H1 (cell line): ENCODE measurements around the gene APOBEC3C. TPM values are rescaled to one million over a fixed set of nuclear protein-coding genes. Genes with fewer than 3 reads are reported as not detected.

Source experiments
- CTCF ChIA-PET: fragments of 300-600 bp; sonication (Branson Sonifier 250); formaldehyde crosslinking; loops from one replicate; lab custom pipeline; 2021; ENCODE audit not compliant: partially characterized antibody; lab: Charles Lee
- POLR2A ChIA-PET: fragments of 300-600 bp; sonication (Branson Sonifier 250); formaldehyde crosslinking; loops from one replicate; lab custom pipeline; 2021; ENCODE audit warnings: inconsistent platforms; ENCODE audit not compliant: partially characterized antibody; lab: Charles Lee
- DNase-seq, 2 experiments: peaks; one replicate each; pipeline versions ENCODE4 v3.0.0 to v3.0.0-alpha.2; 2010 to 2022; ENCODE audit warnings: low spot score in 2 of 2, low read depth in 1 of 2, mixed read lengths in 1 of 2
- FAIRE-seq: peaks from 2 replicates; lab custom pipeline; 2011; peaks lifted over from hg19 to GRCh38; lab: Jason Lieb, UNC
- H2AFZ ChIP-seq: 2 replicates; pipeline ENCODE4 v1.8.1; 2012; ENCODE audit warnings: low read length, inconsistent platforms
- H2AK5ac ChIP-seq: 2 replicates; pipeline ENCODE4 v1.6.1; 2013; ENCODE audit warnings: low read depth, low read length
- H2BK120ac ChIP-seq: replicated peaks from 2 replicates; pipeline ENCODE3; 2013; ENCODE audit warnings: low read depth, low read length, inconsistent platforms
- H2BK12ac ChIP-seq: 2 replicates; pipeline ENCODE4 v1.6.1; 2013; ENCODE audit warnings: low read depth, low read length
- H2BK15ac ChIP-seq: 2 replicates; pipeline ENCODE4 v1.6.1; 2013; ENCODE audit warnings: low read length
- H2BK20ac ChIP-seq: 2 replicates; pipeline ENCODE4 v1.6.1; 2013; ENCODE audit warnings: low read length
- H2BK5ac ChIP-seq: 2 replicates; pipeline ENCODE4 v1.6.1; 2013; ENCODE audit warnings: low read depth, low read length
- H3K14ac ChIP-seq: 2 replicates; pipeline ENCODE4 v1.6.1; 2013; ENCODE audit warnings: inconsistent platforms; ENCODE audit not compliant: insufficient read length
- H3K18ac ChIP-seq: 2 replicates; pipeline ENCODE4 v1.6.1; 2013; ENCODE audit warnings: low read length; ENCODE audit errors: extremely low read depth
- H3K23ac ChIP-seq: 2 replicates; pipeline ENCODE4 v1.6.1; 2013; ENCODE audit warnings: inconsistent platforms; ENCODE audit not compliant: insufficient read length
- H3K23me2 ChIP-seq: 2 replicates; pipeline ENCODE4 v1.6.1; 2013; ENCODE audit warnings: low read depth, low read length
- H3K27ac ChIP-seq: 2 replicates; pipeline ENCODE4 v1.6.1; 2011; ENCODE audit warnings: low read depth, low read length, inconsistent platforms
- H3K27me3 ChIP-seq, 4 experiments: replicated peaks in 1 of 4; 1 replicate in 1 of 4; 2 replicates in 3 of 4; pipeline versions ENCODE4 v1.6.1 to v1.8.1; 2011 to 2013; ENCODE audit warnings: low read length in 3 of 4, mild to moderate bottlenecking in 3 of 4, inconsistent platforms in 2 of 4, mixed read lengths in 2 of 4, moderate library complexity in 1 of 4; ENCODE audit not compliant: control insufficient read depth in 3 of 4, insufficient read depth in 3 of 4; ENCODE audit errors: extremely low read depth in 1 of 4
- H3K36me3 ChIP-seq, 4 experiments: 2 replicates each; pipeline versions ENCODE4 v1.6.1 to v1.8.1; 2011 to 2013; ENCODE audit warnings: mild to moderate bottlenecking in 4 of 4, low read length in 3 of 4, moderate library complexity in 2 of 4, control low read depth in 1 of 4, inconsistent platforms in 1 of 4; ENCODE audit not compliant: insufficient read depth in 4 of 4, control insufficient read depth in 2 of 4
- H3K4ac ChIP-seq: replicated peaks from 2 replicates; pipeline ENCODE3; 2013; ENCODE audit warnings: low read length, low read depth, mixed read lengths, inconsistent platforms; ENCODE audit not compliant: insufficient read length
- H3K4me1 ChIP-seq, 4 experiments: replicated peaks in 1 of 4; 1 replicate in 1 of 4; 2 replicates in 3 of 4; pipeline versions ENCODE4 v1.6.1 to v1.8.1; 2011 to 2013; ENCODE audit warnings: low read length in 3 of 4, inconsistent platforms in 2 of 4, mixed read lengths in 1 of 4; ENCODE audit not compliant: insufficient read depth in 4 of 4, control insufficient read depth in 3 of 4
- H3K4me2 ChIP-seq, 2 experiments: 2 replicates each; pipeline versions ENCODE4 v1.6.1 to v1.8.1; 2011 to 2013; ENCODE audit warnings: low read depth in 2 of 2, low read length in 2 of 2, control low read depth in 1 of 2, inconsistent platforms in 1 of 2, mild to moderate bottlenecking in 1 of 2; ENCODE audit not compliant: insufficient read depth in 1 of 2
- H3K4me3 ChIP-seq, 4 experiments: fragments of 200-600, 300-600 bp in 1 of 4; sonication (generic), shearing (Covaris generic), sonication (Bioruptor Twin) in 1 of 4; 2 replicates each; pipeline versions ENCODE4 v1.5.1 to v1.8.1; 2011 to 2016; ENCODE audit warnings: low read length in 4 of 4, low read depth in 3 of 4, control low read depth in 2 of 4, inconsistent platforms in 2 of 4, mild to moderate bottlenecking in 2 of 4, mixed read lengths in 1 of 4, moderate library complexity in 1 of 4; ENCODE audit not compliant: insufficient read depth in 2 of 4; ENCODE audit errors: extremely low read depth in 1 of 4
- H3K56ac ChIP-seq: replicated peaks from 2 replicates; pipeline ENCODE3; 2013; ENCODE audit warnings: low read depth, mild to moderate bottlenecking, mixed read lengths, low read length, inconsistent platforms; ENCODE audit not compliant: insufficient read length
- H3K79me1 ChIP-seq: 2 replicates; pipeline ENCODE4 v1.6.1; 2013; ENCODE audit warnings: low read depth, low read length, control low read depth
- H3K79me2 ChIP-seq, 2 experiments: 2 replicates each; pipeline versions ENCODE4 v1.6.1 to v1.8.1; 2012 to 2013; ENCODE audit warnings: low read length in 2 of 2, mild to moderate bottlenecking in 2 of 2, inconsistent platforms in 1 of 2; ENCODE audit not compliant: insufficient read depth in 2 of 2, control insufficient read depth in 1 of 2
- H3K9ac ChIP-seq, 4 experiments: replicated peaks in 1 of 4; 1 replicate in 1 of 4; 2 replicates in 3 of 4; pipeline versions ENCODE4 v1.6.1 to v1.8.1; 2011 to 2013; ENCODE audit warnings: low read depth in 3 of 4, low read length in 3 of 4, control low read depth in 2 of 4, mild to moderate bottlenecking in 2 of 4, moderate library complexity in 2 of 4, inconsistent platforms in 1 of 4; ENCODE audit errors: extremely low read depth in 1 of 4
- H3K9me3 ChIP-seq, 2 experiments: 2 replicates each; pipeline versions ENCODE4 v1.6.1 to v1.8.1; 2012 to 2013; ENCODE audit warnings: mild to moderate bottlenecking in 2 of 2, moderate library complexity in 2 of 2, control low read depth in 1 of 2, inconsistent platforms in 1 of 2, low read depth in 1 of 2, low read length in 1 of 2, mixed read lengths in 1 of 2; ENCODE audit not compliant: insufficient read depth in 2 of 2
- H4K20me1 ChIP-seq, 2 experiments: replicated peaks in 1 of 2; 2 replicates each; pipeline versions ENCODE3 to v1.8.1; 2011 to 2013; ENCODE audit warnings: inconsistent platforms in 2 of 2, low read length in 2 of 2, mild to moderate bottlenecking in 1 of 2; ENCODE audit not compliant: insufficient read depth in 2 of 2, control insufficient read depth in 1 of 2
- H4K5ac ChIP-seq: 2 replicates; pipeline ENCODE4 v1.6.1; 2013; ENCODE audit warnings: low read length, low read depth, mixed read lengths, inconsistent platforms; ENCODE audit not compliant: insufficient read length
- H4K8ac ChIP-seq: 2 replicates; pipeline ENCODE4 v1.8.0; 2013; ENCODE audit warnings: mild to moderate bottlenecking, moderate library complexity, low read length, inconsistent platforms; ENCODE audit not compliant: insufficient read depth; ENCODE audit errors: extremely low read depth
- H4K91ac ChIP-seq: replicated peaks from 2 replicates; pipeline ENCODE3; 2013; ENCODE audit warnings: low read length, mixed read lengths, inconsistent platforms; ENCODE audit not compliant: insufficient read length
- ATF2 ChIP-seq: IDR thresholded peaks from 2 replicates; pipeline ENCODE4 v1.6.1; 2012; ENCODE audit warnings: low read length, inconsistent platforms
- EGR1 ChIP-seq: IDR thresholded peaks from 2 replicates; pipeline ENCODE4 v1.6.1; 2011; ENCODE audit warnings: low read depth, low read length, borderline replicate concordance
- EZH2 ChIP-seq: fragments of 200-600 bp; sonication (generic); IDR thresholded peaks from 2 replicates; pipeline ENCODE4 v1.7.1; 2012; ENCODE audit warnings: low read depth, mild to moderate bottlenecking, moderate library complexity, low read length, inconsistent platforms; ENCODE audit not compliant: severe bottlenecking
- FOSL1 ChIP-seq: IDR thresholded peaks from 2 replicates; pipeline ENCODE4 v1.6.1; 2011; ENCODE audit warnings: mild to moderate bottlenecking, low read depth, low read length, moderate library complexity; ENCODE audit not compliant: insufficient read depth
- JUN ChIP-seq: IDR thresholded peaks from 2 replicates; pipeline ENCODE4 v1.6.1; 2011; ENCODE audit warnings: low read depth, mild to moderate bottlenecking, improper control_type of control experiment, low read length
- KDM1A ChIP-seq: fragments of 200-600, 300-600 bp; sonication (generic); IDR thresholded peaks from 2 replicates; pipeline ENCODE4 v1.7.1; 2016; ENCODE audit warnings: mild to moderate bottlenecking, low read length, borderline replicate concordance
- PHF8 ChIP-seq: fragments of 200-600 bp; sonication (generic); conservative IDR thresholded peaks from 2 replicates; pipeline ENCODE4 v1.7.1; 2012; ENCODE audit warnings: low read depth, mild to moderate bottlenecking, inconsistent platforms, low read length, moderate library complexity
- RAD21 ChIP-seq, 2 experiments: IDR thresholded peaks in 1 of 2; conservative IDR thresholded peaks in 1 of 2; 2 replicates each; pipeline ENCODE4 v1.6.1; 2011; ENCODE audit warnings: low read depth in 2 of 2, low read length in 2 of 2, improper control_type of control experiment in 1 of 2, inconsistent platforms in 1 of 2, mild to moderate bottlenecking in 1 of 2, moderate library complexity in 1 of 2
- SAP30 ChIP-seq: fragments of 300-600 bp; sonication (generic); IDR thresholded peaks from 2 replicates; pipeline ENCODE4 v1.7.1; 2012; ENCODE audit warnings: low read length, moderate library complexity, mild to moderate bottlenecking, inconsistent platforms; ENCODE audit not compliant: insufficient read depth, insufficient replicate concordance
- SP2 ChIP-seq: IDR thresholded peaks from 2 replicates; pipeline ENCODE4 v1.6.1; 2012; ENCODE audit warnings: mild to moderate bottlenecking, low read length, inconsistent platforms
- WGBS, 2 experiments: shearing (Covaris generic) in 1 of 2; methylation state at CpG; one replicate each; pipeline versions ENCODE4 v1.1.6 to v1.1.7; 2013 to 2015; ENCODE audit warnings: low lambda C conversion rate in 2 of 2, mixed read lengths in 2 of 2, inconsistent platforms in 1 of 2, low coverage in 1 of 2, missing lambda C conversion rate in 1 of 2; ENCODE audit not compliant: insufficient replicate concordance in 2 of 2, insufficient coverage in 1 of 2, insufficient read length in 1 of 2; ENCODE audit errors: extremely low coverage in 1 of 2, missing lambda C conversion rate in 1 of 2; 5-methylcytosine and 5-hydroxymethylcytosine counted together
- polyA plus RNA-seq, 7 experiments: library from polyadenylated mRNA; depleted of rRNA in 3 of 7; stranded (reverse) in 5 of 7; unstranded in 2 of 7; fragments of >200 nt in 5 of 7; fragments of 200-250 nt in 2 of 7; gene quantifications; 1 replicate in 5 of 7; 2 replicates in 1 of 7; 4 replicates in 1 of 7; pipeline versions ENCODE4 v1.2.1 to v1.2.3, GENCODE V29; 2011 to 2013; ENCODE audit warnings: missing spikeins in 2 of 7, mixed read lengths in 2 of 7
- total RNA-seq: library from RNA; stranded (reverse); fragmentation: NEBNext Ultra II Directional; extraction: Animal tissue kit (Norgen Biotek cat#: 25700); gene quantifications from 2 replicates; pipeline ENCODE4 v1.2.1, GENCODE V29; 2021

APOBEC3C gene
- total and polyA plus RNA-seq, 2 of the 8 experiments (the other 6 are each of a cell fraction or from before 2014, with no cell fraction given) = 20.3 to 23.3 TPM

GRCh38 chr22:38974170-38974825 lies 39.8 kb upstream of the APOBEC3C start:
- no peak overlapping the region for H2AFZ ChIP-seq
- no peaks in the 10 kb centered on the region for H3K79me2 ChIP-seq
- no peak overlapping the region for H2BK5ac ChIP-seq
- no peak overlapping the region for H3K4ac ChIP-seq
- H3K4me1 ChIP-seq = peaks cover 0 to 4% (median under 1%) of the 10 kb centered on the region in 4 experiments; a peak in 2 of 7 replicates
- no peak overlapping the region for H3K27ac ChIP-seq
- H2BK120ac ChIP-seq = no peak overlapping the region
- H4K8ac ChIP-seq = no peak overlapping the region; the same call in 1 of the 2 replicates
- H3K18ac ChIP-seq = no peak overlapping the region
- H3K56ac ChIP-seq = no peak overlapping the region
- no peak overlapping the region for H2BK20ac ChIP-seq
- no peak overlapping the region for H4K91ac ChIP-seq
- peaks cover 6 to 18% of the 10 kb centered on the region in 2 experiments; a peak in 3 of 4 replicates for H3K9me3 ChIP-seq
- H2BK15ac ChIP-seq = 0 out of 2 replicates have a peak overlapping the region, but pooled peaks have one; percentile 77
- no peak overlapping the region for H2BK12ac ChIP-seq
- ChIA-PET CTCF (interaction anchor here (0.7 to 7.1 kb wide), 33 partner anchors 8 to 510 kb away, joined by 3 to 63 read pairs (median 5); partner anchors contain the start of genes APOBEC3B, APOBEC3C and APOBEC3D), POLR2A (interaction anchor here (1.2 kb wide), 1 partner anchor 28 kb away, joined by 3 read pairs; no protein-coding TSS in a partner anchor)
- no peaks in the 10 kb centered on the region for H3K23me2 ChIP-seq
- 93% methylated on average over 18 of the region's 18 CpGs; no CpG with 5 or more reads in 1 of the 2 experiments for WGBS, 2 experiments
- H3K9ac ChIP-seq = no peak overlapping the region
- H2AK5ac ChIP-seq = no peak overlapping the region
- no peaks in the 10 kb centered on the region for H3K79me1 ChIP-seq
- no peaks in the 10 kb centered on the region; a peak in 2 of 7 replicates for H3K27me3 ChIP-seq
- no peak overlapping the region for H3K23ac ChIP-seq
- no peaks in the 10 kb centered on the region for H4K20me1 ChIP-seq
- H3K14ac ChIP-seq = no peak overlapping the region
- no peak for DNase-seq
- H4K5ac ChIP-seq = no peak overlapping the region
- no peak overlapping the region for H3K4me2 ChIP-seq
- no peaks in the 10 kb centered on the region for H3K36me3 ChIP-seq
- no peak overlapping the region for H3K4me3 ChIP-seq
- no peak for FAIRE-seq
- TF ChIP-seq EGR1 (no peak), PHF8 (no peak), SP2 (no peak), ATF2 (no peak), EZH2 (no peak), SAP30 (no peak), JUN (no peak), RAD21 (IDR thresholded peaks at IDR 0.05 in 1 of 2, conservative IDR thresholded peaks at IDR 0.05 in 1 of 2; ENCODE audit: low read depth in 2 of 2, low read length in 2 of 2) (no peak), KDM1A (no peak), FOSL1 (no peak)
